Fibroblast of pulmonary artery (primary cell): ENCODE results near the gene HCRT.

Source experiments
- DNase-seq: peaks from one replicate; pipeline ENCODE4 v3.0.0-alpha.2; 2010; ENCODE audit warnings: low read depth
- H3K4me3 ChIP-seq: replicated peaks from 2 replicates; pipeline ENCODE4 v1.5.1; 2011; ENCODE audit warnings: low read depth, mild to moderate bottlenecking, control low read depth, low read length, moderate library complexity
- CTCF ChIP-seq: IDR thresholded peaks from 2 replicates; pipeline ENCODE4 v1.5.1; 2011; ENCODE audit warnings: mild to moderate bottlenecking, control low read depth, low read length, inconsistent platforms; ENCODE audit errors: missing control alignments

HCRT gene

GRCh38 chr17:42203354-42203753, 18.1 kb upstream of the HCRT start:
- no peak overlapping the region for H3K4me3 ChIP-seq
- no peak for DNase-seq
- TF ChIP-seq CTCF, result no peak

- H3K4me3 ChIP-seq, result no peak overlapping the region
- DNase-seq, result peak; percentile 68
- no peak for TF ChIP-seq CTCF
These were observed 17.4 kb upstream of the HCRT start for GRCh38 chr17:42202696-42203095.

DNA sequence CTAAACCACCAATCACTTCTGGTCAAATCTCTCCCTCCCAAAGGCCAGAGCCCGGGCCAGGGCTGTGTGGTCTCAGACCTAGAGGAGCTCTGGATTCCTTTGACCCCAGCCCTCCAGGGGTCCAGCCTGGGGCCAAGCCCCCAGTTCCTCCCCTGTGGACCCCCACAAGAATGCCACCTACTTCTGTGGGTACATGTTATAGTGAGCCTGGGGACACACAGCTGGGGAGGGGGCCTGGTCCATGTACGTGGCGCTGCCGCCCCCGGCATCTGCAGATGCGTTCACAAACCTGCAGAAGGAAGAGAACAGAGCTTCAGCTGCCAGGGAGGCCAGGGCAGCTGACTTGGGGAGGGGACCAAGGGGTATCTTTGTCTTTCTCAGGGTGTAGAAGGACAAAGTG, 16.9 kb upstream of the HCRT start:
- TF ChIP-seq CTCF, result no peak
- DNase-seq, result no peak
- no peak overlapping the region for H3K4me3 ChIP-seq

GRCh38 chr17:42201458-42201772, 16.2 kb upstream of the HCRT start:
- no peak for DNase-seq
- TF ChIP-seq CTCF, result no peak
- no peak overlapping the region for H3K4me3 ChIP-seq

- no peak overlapping the region for H3K4me3 ChIP-seq
- TF ChIP-seq CTCF, result no peak
- peak; percentile 88 for DNase-seq
These were observed 15.6 kb upstream of the HCRT start for GRCh38 chr17:42200706-42201457.

DNA sequence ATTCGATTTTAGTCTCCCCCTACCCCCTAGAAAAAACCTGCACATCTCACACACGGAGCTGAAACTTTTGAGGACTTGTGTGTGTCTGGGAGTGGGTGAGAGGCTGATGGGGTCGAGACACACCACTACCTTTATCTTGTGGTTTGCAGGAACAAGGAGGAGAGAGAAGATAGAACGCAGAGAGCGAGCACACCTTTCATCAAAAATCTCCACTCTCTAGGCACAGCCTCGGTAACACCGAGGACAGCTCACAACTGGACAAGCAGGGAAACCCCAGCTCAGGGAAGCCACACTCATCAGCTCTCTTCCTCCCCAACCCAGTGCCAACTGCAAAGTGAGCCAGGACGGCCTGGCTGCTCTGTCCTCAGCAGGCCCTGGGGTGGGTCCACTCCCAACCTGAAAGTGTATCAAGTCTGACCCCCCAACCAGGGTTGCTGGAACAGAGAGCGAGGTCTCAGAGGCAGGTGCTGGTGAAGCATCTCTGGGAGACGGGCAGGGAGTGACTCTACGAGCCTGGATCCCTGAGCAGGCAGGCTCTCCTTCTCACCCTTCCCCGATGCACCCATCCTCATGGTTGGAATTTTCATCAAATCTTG, 14.3 kb upstream of the HCRT start:
- no peak for DNase-seq
- no peak overlapping the region for H3K4me3 ChIP-seq
- no peak for TF ChIP-seq CTCF

DNA sequence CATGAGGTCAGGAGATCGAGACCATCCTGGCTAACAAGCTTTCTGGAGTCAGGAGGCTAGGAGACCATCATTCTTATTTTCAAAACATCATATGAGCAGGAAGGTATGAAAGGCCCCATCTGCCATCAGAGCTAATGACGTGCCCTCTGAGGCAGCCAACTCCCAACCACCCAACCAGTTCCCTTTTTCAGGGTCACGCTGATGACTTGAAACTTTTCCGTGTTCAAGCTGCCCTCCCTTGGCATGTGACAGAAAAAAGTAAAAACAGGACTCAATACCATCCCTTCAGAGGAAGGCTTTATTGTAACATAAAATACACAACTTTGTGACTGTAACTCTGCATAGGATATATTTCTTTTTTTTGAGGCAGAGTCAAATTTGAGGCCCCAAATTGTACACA, 13.6 kb upstream of the HCRT start:
- no peak for TF ChIP-seq CTCF
- H3K4me3 ChIP-seq, result no peak overlapping the region
- no peak for DNase-seq
